Stimulated activated CD8-positive, alpha-beta memory T cell treated with anti-CD3 and anti-CD28 coated beads, Interleukin-4, amount 100 ng/mL, for 48 hours (primary cell): ENCODE data around the gene SPRR3.

Experiments used
- DNase-seq: peaks from one replicate; pipeline ENCODE4 v3.0.0-alpha.2; 2020

The SPRR3 gene, protein sequence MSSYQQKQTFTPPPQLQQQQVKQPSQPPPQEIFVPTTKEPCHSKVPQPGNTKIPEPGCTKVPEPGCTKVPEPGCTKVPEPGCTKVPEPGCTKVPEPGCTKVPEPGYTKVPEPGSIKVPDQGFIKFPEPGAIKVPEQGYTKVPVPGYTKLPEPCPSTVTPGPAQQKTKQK

DNA sequence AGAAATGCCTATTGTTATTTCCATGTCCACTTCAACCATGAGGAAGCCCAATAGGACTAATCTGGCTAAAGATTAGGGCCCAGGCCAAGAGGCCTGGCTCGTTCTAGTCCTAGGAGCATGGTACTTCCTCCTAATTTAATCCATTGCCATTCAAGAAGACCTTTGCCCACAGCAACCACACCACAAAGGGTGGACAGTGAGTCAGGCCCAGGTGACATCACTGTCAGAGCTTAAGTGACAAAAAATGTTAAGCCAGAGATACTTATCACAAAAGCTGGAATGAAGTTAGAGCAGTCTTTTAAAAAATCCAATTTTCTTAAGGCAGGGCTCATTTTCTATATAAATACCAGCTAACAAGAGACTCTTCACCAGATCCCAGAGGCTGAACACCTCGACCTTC, at the start of gene SPRR3:
Gene SPRR3, plus strand, starts transcription at position 368 of the 400 bp plus-strand sequence. CDS start 1,272 bp downstream, outside the sequence.
- no peak for DNase-seq

DNA sequence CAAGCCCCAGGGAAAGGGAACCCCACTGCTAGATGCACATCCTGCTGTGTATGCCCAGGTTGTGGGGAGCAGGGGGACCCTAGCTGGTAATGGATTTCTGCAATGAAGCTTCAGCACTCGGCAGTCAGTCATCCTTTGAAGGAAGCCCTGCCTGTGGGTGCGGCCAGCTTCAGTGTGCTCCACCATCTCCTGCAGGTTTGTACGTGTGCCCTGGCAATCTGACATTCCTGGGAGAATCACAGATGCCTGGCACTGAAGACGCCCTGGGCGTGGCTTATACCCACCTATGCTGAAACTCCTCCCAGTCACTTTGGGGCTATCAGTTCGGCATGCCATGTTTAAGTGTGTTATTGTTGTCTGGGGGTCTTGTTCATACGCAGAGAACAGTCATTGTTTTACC, 47.8 kb upstream of the SPRR3 start:
- no peak for DNase-seq

DNA sequence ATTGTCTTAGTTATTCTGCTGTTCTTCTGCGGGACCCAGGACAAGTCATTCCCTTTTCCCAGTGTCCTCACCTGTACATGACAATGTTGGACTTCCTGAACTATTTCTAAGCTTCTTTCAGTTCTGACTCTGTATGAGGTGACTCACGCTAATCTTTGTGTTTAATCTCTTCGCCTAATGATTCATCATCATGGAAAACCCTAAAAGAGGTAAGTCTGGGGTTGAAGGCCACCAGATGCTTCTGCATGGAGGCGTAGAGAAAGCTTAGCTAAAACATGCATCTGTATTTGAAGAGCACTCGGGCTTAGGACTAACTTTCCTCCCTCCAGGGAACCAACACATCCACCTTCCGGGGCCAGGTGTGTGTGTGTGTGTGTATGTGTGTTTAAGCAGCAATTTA, 47.1 kb upstream of the SPRR3 start:
- DNase-seq, result no peak

DNA sequence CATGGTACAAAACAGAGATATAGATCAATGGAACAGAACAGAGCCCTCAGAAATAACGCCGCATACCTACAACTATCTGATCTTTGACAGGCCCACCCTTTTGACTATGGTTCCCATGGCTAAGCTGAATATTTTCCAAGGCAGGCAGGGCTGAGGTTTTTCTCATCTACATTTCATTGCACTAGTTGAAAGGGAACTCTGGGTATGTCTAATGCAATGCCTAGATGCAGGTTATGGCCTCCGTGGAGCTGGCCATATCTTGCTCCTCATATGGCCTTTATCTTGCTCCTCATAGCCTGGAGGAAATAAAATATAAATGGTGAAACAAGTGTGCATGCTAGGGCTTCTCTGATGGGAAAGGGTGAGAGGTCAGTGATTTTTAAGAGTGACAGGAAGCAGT, 44.0 kb upstream of the SPRR3 start:
- no peak for DNase-seq

DNA sequence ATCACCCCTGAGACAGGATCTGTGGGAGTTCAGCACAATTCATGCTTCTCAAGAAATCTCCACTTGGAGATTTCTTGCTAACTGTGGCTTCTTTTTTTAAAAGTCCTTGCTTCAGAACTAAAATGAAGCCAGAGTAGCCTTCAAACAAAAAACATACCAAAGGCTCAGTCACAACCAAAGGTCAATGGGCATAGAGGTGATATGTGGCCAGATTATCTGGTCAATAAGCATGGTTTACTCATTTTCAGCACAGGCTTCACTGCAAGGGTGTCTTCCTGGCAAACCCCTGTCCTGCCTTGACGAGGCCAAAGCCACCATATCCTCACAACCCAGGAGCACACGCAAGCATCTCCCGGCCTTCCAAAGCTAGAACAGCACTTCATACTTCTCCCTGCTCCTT, 42.3 kb upstream of the SPRR3 start:
- no peak for DNase-seq

DNA sequence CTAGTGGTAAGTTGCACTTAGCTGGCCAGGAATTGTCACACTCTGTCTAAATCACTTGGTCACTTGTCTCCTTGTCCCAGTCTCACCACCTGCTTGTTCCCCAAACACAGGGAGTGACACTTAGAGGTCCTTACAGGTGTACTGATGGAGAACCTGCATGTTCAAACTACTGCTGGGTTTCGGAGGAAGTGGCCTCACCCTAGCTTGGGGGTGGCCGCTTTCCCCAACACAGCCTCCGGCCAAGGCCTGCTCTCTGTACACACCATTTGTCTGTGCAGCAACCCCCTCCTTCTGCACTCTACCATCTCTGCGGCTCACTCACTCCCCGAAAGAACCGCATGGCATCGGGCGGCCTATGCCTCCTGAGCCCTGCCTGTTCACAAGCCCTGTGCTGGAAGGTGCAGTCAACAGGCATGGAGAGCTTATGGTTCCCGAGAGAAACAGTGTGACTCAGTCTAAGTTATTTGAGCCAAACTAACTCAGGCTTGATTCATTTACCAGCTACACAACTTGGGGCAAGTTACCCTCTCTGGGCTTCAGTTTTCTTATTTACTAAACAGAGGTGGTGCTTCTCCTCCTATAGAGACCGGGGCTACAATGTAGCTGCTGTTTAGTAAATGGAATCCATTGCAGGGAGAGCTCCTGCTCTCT, 41.6 kb upstream of the SPRR3 start:
- no peak for DNase-seq

DNA sequence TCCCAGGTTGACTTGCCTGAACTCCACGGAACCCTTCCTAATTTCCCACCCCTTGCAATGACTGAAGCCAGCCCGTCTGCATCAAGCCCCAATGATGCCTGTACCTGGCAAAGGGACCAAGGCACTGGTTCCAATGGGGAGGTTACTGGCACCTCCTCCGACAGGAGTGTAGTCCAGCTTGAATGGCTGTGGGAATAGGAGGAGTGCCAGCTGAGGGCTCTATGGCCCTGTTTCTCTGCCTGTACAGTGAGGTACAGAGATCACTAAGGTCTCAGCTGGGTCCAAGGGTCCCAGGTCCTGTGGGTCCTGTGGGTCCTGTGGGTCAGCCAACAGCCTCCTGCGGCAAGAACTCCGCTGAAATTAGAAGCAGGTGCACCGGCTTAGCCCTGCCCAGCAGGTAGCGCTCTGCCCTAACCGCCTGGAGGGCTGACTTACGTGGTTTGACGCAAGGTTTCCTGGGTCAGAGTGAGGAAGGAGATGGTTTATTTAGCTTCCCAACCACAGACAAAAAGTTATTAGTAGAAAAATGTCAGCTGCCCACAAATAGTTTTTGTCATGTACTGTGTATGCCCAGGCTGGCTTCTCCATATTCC, 41.0 kb upstream of the SPRR3 start:
- DNase-seq, result no peak

DNA sequence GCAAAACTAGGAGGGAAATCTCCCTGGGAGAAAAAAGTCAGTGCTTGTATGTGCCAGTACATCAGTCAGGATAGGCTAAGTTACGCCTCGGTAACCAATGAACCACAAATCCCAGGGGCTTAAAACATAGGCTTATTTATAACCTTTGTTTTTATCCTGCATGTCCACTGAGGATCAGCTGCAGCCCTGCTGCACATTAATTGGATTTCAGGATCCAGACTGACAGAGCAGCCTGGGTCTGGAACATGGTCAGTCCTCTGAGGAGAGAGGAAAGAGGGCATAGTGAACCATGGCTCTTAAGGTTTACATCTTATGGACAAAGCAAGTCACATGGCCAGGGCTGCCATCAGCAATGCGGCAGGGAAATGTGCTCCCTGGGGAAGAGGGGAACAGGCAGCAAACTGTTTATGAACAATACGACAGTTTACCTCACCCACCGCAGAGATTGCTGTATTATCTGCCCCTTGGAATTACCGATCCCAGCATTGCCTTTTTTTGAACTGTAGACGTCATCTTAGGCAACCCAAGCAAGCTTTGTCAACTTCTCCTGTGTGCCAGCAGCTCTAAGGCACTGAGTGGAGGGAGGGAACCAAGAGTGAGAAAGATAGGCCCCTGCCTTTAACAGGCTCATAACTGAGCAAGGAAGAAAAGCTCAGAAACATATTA, 40.2 kb upstream of the SPRR3 start:
- no peak for DNase-seq

DNA sequence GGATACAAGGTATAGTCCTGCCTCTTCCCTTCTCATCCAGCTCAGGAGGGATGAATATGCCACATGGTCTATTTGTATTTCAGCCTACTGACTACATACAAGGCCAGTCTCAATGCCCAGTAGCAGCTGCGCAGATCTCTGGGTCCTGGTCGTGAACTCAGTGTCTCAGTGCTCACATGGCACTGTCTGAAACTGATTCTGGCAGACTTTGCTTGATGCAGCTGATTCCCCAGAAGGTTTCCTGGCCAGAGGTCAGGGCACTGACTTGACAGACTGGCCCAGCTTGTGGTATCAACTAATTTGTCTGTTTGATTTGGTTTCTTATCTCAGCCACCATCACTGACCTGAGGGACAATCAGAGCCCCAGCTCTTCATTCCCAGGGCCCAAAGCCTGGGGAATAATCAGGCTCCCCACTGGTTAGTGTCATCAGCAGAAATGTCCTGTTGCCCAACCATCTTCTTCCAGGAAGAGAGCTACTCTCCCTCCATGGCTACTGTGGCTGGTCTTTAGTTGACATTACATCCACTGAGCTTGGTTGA, 38.6 kb upstream of the SPRR3 start:
- no peak for DNase-seq

DNA sequence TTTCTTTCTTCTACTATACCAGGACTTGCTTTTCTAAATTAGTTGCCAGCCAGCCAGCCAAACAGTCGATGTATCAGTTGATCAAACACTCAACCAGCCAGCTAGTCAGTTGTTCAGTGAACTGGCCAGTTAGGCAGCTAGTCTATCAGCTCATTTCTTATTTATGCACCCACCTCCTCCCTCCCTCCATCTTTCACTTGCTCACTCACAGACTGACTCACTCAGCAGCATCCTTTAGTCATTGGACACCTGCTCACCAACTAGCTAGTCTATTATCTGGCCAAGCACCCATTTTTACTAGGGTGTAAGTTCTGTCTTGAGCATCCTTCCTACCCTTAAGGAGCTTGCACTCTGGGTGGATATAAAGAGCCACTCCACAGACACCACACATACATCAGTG, 37.0 kb upstream of the SPRR3 start:
- no peak for DNase-seq

DNA sequence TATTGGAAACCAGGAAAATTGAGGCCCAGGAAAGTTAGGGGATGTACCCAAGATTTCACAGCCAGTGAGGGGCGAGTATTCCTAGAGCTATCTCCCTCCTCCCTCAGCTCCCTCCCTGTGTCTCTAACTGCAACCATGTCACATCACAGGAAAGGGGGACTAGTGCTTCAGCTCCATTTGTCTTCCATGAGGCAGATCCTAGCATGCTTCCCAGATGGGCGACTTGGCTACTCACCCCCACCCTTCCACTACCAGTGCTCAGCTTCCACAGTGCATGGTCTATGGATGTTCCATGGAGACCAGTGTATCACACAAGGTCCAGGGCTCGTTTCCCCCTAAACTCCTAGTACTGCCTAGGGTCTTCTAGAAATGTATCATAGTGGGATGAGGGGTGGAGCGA, 35.7 kb upstream of the SPRR3 start:
- no peak for DNase-seq

DNA sequence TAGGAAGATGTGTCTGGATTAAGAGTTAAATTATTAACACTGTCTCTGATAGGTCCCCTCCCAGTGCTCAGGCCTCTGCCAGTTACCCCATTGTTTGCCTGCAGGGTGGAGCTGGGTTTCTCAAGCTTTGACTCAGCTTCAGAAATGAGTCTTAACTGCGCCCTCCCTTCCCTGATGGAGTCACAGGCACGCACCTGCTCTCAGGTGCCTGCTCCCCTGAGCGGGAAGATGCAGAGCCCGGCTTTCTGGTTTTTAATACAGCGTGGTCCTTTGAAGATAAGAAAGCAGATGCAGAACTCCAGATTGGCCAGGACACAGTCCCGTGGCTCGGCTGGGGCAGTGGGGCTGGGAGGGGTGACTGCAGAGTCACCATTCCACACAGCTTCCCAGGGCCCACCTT, 34.3 kb upstream of the SPRR3 start:
- DNase-seq, result no peak

DNA sequence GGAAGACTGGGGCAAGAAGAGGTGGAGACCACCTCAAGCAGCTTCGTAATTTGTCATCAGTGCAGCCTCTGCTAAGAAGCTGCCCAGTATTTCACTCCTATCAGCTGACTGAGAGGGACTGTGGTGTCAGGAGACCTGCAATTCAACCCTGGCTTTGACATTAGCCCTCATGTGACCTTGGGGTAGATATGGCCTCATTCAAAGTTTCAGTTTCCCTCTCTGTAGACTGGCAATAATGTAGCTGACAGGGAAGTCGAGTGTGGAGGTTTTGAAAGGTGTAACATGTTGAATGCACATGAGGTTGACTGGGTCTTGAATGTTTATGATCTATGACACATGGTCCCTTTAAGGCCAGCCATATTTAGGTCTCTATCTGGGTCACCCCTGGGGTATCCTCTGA, 33.3 kb upstream of the SPRR3 start:
- DNase-seq, result no peak

DNA sequence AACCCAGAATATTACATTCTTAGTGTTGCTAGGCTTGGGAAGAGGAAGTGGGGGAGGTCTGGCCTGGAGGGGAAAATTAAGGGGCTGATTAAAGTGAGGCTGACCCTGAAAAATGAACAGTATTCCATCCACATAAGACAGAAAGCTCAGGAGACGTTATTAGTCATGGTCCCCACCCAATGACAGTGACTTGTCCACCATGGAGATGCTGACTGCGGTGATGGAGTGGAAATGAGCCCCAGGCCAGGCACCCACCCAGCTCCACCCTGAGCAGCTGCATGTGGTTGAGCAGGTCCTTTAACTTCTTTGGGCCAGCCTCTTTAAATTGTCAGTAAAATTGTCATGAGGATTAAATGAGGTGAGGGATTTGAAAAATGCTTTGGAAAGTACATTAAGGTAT, 32.5 kb upstream of the SPRR3 start:
- no peak for DNase-seq

DNA sequence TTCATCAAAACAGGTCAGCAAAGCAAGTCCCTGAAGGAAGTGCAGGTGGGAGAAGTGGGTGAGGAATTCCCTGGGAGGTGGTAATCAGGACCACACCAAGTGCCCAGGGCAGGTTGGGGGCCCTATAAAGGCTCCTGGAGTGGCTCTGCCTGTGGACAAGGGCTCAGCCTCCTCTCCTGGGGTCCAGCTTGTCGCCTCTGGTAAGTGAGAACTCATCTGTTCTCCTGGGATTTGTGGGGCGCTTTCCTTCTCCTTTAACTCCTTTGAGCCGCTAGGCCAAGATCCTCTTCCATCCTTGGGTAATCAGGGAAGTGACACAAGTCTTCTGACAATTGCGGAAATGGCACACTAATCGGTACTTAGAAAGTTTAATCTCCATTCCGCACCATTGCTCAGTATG, 31.1 kb upstream of the SPRR3 start, which contains the start of gene SPRR4:
Gene SPRR4, plus strand, starts transcription at position 154 of the 400 bp plus-strand sequence. CDS start 1,243 bp downstream, outside the sequence.
- DNase-seq, result no peak

DNA sequence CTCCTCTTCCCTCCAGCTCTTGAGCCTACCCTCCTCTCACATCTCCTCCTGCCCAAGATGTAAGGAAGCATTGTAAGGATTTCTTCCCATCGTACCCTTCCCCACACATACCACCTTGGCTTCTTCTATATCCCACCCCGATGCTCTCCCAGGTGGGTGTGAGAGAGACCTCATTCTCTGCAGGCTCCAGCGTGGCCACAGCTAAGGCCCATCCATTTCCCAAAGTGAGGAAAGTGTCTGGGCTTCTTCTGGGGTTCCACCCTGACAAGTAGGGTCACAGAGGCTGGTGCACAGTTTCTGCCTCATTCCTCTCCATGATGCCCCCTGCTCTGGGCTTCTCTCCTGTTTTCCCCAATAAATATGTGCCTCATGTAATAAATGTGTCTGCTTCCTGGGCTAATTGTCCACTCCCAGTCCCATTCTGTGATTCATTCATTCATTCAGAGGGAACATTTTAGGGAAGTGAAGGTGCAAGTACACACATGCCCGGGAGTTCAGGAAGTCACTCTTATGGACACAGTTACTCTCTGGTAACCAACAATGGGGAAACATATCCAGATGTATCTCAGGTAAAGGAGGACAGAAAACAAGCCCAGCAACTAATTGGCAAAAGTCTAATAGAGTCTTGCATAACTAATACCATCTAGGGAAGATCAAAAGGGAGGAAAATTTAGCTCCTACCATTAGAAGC, 29.2 kb upstream of the SPRR3 start:
- DNase-seq, result no peak

DNA sequence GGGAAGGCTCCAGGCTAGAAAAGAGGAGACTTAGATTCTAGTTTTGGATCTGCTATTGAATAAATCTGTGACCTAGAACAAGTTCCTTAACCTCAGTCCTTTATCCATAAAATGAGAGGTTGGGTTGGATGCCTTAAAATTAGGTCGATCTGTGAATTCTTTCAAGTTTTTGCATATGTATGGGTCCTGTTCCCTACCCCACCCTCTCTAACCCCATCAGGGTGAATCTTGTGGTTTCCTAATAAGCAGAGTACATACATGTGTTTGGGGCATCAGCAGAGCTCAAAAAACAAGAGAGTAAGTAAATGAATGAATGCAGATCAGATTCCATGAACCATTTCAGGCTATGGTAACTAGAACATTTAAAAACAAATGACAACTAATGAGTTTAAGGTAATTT, 24.9 kb upstream of the SPRR3 start:
- DNase-seq, result no peak

DNA sequence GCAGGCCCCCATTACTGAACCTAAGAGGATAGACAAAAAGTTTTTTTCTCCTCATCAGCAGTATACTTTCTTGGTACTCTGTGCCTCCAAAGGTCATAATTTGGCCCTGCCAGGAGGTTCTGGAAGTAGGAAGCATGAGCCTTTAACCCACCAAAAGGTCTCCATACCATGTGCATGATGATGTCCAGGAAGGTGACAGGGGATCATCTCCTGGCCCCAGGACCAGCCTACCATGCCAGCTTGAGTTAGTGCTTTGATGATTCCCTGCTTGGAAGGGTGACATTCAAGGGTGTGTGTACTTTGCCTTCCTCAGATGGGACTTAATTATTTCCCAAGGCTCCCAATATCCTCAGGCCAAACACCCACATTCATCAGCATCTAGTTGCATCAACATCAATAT, 23.9 kb upstream of the SPRR3 start:
- DNase-seq, result no peak

DNA sequence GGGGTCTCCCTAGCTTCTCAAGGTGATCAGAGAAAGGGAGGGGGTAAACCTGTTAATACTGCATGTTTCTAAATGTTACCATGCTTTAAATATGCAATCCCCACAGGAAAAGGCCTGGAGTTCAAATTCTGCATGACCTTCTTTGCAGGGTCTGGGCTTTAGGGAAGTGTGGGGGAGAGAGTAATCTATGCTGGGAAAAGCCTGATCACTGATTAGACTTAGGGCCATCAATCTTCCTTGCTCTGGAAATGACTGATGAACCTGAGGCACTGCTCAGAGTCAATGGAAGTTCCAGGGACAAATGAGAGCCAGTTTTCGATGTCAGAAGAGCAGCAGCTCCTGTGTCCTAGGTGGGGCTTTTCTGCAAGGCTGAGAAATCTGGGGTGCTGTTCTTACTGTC, 20.9 kb upstream of the SPRR3 start:
- DNase-seq, result no peak

DNA sequence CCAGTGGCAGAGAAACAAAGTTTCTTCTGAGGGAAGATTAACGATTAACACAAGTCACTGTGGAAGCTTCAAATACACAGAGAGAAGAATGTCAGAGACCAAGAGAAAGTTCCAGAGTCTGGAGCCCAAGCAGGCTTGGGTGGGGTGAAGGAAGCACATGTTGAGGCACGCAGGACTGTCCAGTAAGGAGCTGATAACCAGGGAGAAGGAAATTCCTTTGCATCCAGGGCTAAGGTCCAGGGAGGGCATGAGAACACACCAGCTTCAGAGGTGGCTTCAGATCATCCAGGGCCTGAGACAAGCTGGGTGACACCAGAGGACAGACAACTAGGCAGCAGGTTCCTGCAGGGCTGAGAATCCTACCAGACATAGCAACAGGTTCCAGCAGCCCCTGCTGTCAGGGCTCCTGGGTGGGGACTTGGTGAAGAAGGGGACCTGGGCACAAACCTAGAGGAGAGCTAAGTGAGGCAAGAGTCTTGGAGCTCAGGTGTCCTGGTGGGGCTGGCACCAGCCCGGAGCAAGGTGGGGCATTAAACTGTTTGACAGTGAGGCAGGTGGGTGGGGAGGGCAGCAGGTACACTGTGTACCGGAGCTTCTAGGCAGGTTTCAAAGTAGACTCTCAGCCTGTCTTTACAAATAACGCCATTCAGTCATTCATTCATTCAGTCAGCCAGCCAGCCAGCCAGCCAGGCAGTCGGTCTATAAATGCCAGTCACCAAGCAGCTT, 20.2 kb upstream of the SPRR3 start:
- DNase-seq, result no peak

DNA sequence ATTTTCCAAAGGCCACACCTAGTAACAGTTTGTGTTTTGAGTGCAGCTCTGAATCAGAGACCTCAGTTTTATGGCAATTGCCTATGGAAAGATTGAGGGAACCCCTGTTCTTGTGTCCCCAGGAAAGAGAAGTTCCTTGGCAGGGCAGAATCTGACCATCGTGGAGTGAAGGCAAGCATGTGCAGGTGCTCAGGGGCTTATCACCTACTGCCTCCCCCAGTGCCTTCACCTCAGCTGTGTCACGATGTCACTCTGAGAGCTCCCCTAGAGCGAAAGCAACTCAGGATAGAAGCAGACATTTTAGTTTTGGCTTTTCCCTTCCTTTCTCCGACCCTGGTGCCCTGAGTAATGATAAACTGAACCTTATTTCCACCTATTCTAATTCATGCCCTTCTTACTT, 19.5 kb upstream of the SPRR3 start:
- DNase-seq, result no peak

DNA sequence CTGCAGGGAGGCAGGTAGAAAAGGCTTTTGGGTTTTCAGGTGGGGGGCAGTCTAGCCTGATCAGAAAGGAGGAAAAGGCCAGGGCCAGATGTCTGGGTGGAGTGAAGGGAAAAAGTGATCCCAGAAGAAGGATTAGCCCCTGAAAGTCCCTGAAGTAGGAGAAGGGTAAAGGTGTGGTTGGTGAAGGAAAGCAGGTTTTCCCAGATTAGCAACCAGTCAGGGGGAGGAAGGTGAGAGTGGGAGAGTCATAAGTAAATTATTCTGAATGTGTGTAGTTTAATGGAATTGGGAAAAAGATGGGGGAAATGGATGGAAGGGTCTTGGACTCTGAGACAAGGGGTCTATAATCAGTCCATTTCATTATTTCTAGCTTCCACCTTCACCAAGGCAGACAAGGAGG, 18.3 kb upstream of the SPRR3 start:
- no peak for DNase-seq

DNA sequence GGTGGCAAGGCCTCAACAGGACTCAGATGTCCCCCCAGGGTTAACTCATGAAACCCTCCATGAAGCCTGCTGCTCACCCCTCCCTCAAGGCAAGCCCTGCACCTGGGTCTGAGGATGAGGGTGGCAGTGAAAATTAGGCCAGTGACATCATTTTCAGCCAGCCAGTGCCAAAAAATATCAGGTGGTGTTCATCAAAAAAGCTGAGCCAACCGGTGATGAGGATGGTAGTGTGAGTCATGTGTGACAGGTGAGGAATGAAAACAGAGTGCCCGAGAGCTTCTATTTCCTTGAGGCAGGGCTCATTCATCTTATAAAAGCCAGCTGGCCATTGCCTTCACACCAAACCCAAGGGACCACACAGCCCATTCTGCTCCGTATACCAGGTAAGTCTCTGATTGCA, 17.8 kb upstream of the SPRR3 start, which contains the start of gene SPRR1A:
Gene SPRR1A, plus strand, starts transcription at position 339 of the 400 bp plus-strand sequence. CDS start 1,150 bp downstream, outside the sequence.
- DNase-seq, result no peak
